ENCODE results near the gene ULBP1.
"Not testable (repeated sequence)": the region's sequence is repeated elsewhere in the genome, so short reads cannot be mapped to it uniquely, and the experiment has no call there.

The ULBP1 gene

GRCh38 chr6:149979293-149979692 is 15.6 kb downstream of the ULBP1 start:
- no peak for DNase-seq

GRCh38 chr6:149983145-149983544 is 19.4 kb downstream of the ULBP1 start:
- DNase-seq, result no peak

GRCh38 chr6:149984773-149985172 is 21.0 kb downstream of the ULBP1 start:
- no peak for DNase-seq

GRCh38 chr6:149985481-149985937 is 21.8 kb downstream of the ULBP1 start:
- DNase-seq, result no peak

GRCh38 chr6:149987602-149988107 is 23.9 kb downstream of the ULBP1 start:
- DNase-seq, result no peak

- no peak for DNase-seq
Measured at GRCh38 chr6:149988550-149989346, 25.0 kb downstream of the ULBP1 start.

- no peak for DNase-seq
Measured at GRCh38 chr6:149990212-149990660, 26.5 kb downstream of the ULBP1 start.

- DNase-seq, result peak in 1 of 5 experiments; percentile 36
Measured at GRCh38 chr6:149990661-149991471, 27.1 kb downstream of the ULBP1 start.

- DNase-seq, result peak in 1 of 5 experiments; percentile 15
Measured at GRCh38 chr6:149991472-149991795, 27.7 kb downstream of the ULBP1 start.

GRCh38 chr6:149991838-149992237 is 28.1 kb downstream of the ULBP1 start:
- no peak for DNase-seq

- no peak for DNase-seq
Measured at GRCh38 chr6:149995235-149995750, 31.6 kb downstream of the ULBP1 start.

GRCh38 chr6:149995971-149996370 is 32.2 kb downstream of the ULBP1 start:
- DNase-seq, result no peak

GRCh38 chr6:149999636-150000035 is 35.9 kb downstream of the ULBP1 start:
- no peak for DNase-seq

GRCh38 chr6:150001295-150002008 is 37.7 kb downstream of the ULBP1 start:
- DNase-seq, result peak in 2 of 5 experiments; percentile 23 to 44

GRCh38 chr6:150002710-150003109 is 39.0 kb downstream of the ULBP1 start:
- DNase-seq, result no peak

GRCh38 chr6:150003599-150003998 is 39.9 kb downstream of the ULBP1 start:
- DNase-seq, result not testable (repeated sequence)

- peak in 3 of 5 experiments; percentile 49 to 83 (median 65) for DNase-seq
Measured at GRCh38 chr6:150004101-150004782, 40.5 kb downstream of the ULBP1 start.

GRCh38 chr6:150004783-150005717 is 41.3 kb downstream of the ULBP1 start:
- peak; percentile 78 to 90 (median 84) for DNase-seq

GRCh38 chr6:150005761-150006651 is 42.3 kb downstream of the ULBP1 start:
- DNase-seq, result no peak

Measured in T-helper 2 cell (primary cell).